GM23248 (cell line): Measurements from ENCODE around the gene GP1BA.

Experiments
- EZH2 ChIP-seq: fragments of 200-600 bp; sonication (generic); IDR thresholded peaks from 2 replicates; pipeline ENCODE4 v1.6.1; 2018; ENCODE audit warnings: antibody characterized with exemption, mild to moderate bottlenecking; ENCODE audit not compliant: insufficient read depth, poor library complexity, severe bottlenecking
- EZH2phosphoT487 ChIP-seq: fragments of 200-600 bp; sonication (generic); IDR thresholded peaks from 2 replicates; pipeline ENCODE4 v1.6.1; 2018; ENCODE audit warnings: antibody characterized with exemption, moderate library complexity, mild to moderate bottlenecking, low read depth; ENCODE audit not compliant: insufficient read depth

- TF ChIP-seq EZH2 (no peak), EZH2phosphoT487 (no peak)
Measured at GRCh38 chr17:4972752-4973151, 40.7 kb downstream of the GP1BA start.
